Loucy (cell line): ENCODE measurements around the gene LHX2.

Experiments
- H2AFZ ChIP-seq: fragments of 200-600 bp; sonication (generic); 2 replicates; pipeline ENCODE4 v1.6.0; 2016; ENCODE audit warnings: antibody characterized with exemption, mild to moderate bottlenecking, low read length, moderate library complexity
- H3F3A ChIP-seq: fragments of 200-600 bp; 2 replicates; pipeline ENCODE4 v1.6.0; 2016; ENCODE audit warnings: antibody characterized with exemption, low read depth, mild to moderate bottlenecking
- H3K27me3 ChIP-seq: fragments of 200-600 bp; sonication (generic); 2 replicates; pipeline ENCODE4 v1.6.1; 2014; ENCODE audit warnings: low read length, mild to moderate bottlenecking; ENCODE audit not compliant: insufficient read depth, poor library complexity, severe bottlenecking
- H3K36me3 ChIP-seq: fragments of 200-600 bp; sonication (generic); 2 replicates; pipeline ENCODE4 v1.6.1; 2016; ENCODE audit warnings: low read length; ENCODE audit not compliant: insufficient read depth
- H3K4me1 ChIP-seq: fragments of 200-600 bp; sonication (generic); 2 replicates; pipeline ENCODE4 v1.5.1; 2014; ENCODE audit warnings: low read length, mild to moderate bottlenecking; ENCODE audit not compliant: insufficient read depth, poor library complexity, severe bottlenecking
- H3K4me2 ChIP-seq: fragments of 200-600 bp; sonication (generic); 2 replicates; pipeline ENCODE4 v1.6.0; 2014; ENCODE audit warnings: antibody characterized with exemption, low read length, low read depth, mild to moderate bottlenecking; ENCODE audit not compliant: poor library complexity, severe bottlenecking
- H3K4me3 ChIP-seq: fragments of 200-600 bp; sonication (generic); 2 replicates; pipeline ENCODE4 v1.5.1; 2014; ENCODE audit warnings: low read length, mild to moderate bottlenecking, mixed read lengths; ENCODE audit not compliant: poor library complexity, severe bottlenecking
- H3K79me2 ChIP-seq: fragments of 200-600 bp; sonication (generic); 2 replicates; pipeline ENCODE4 v1.6.1; 2014; ENCODE audit warnings: low read length; ENCODE audit not compliant: insufficient read depth
- H3K9ac ChIP-seq: fragments of 200-600 bp; sonication (generic); 2 replicates; pipeline ENCODE4 v1.6.0; 2014; ENCODE audit warnings: mild to moderate bottlenecking, low read depth, low read length, moderate library complexity; ENCODE audit not compliant: poor library complexity, severe bottlenecking
- H3K9me2 ChIP-seq: fragments of 200-600 bp; sonication (generic); replicated peaks from 2 replicates; pipeline ENCODE4 v1.6.1; 2016; ENCODE audit warnings: low read depth, low read length, mixed read lengths
- H3K9me3 ChIP-seq: fragments of 200-600 bp; sonication (generic); 2 replicates; pipeline ENCODE4 v1.6.1; 2014; ENCODE audit warnings: mild to moderate bottlenecking, antibody characterized with exemption, low read length, low read depth; ENCODE audit not compliant: insufficient read depth
- H4K20me1 ChIP-seq: fragments of 200-600 bp; sonication (generic); 2 replicates; pipeline ENCODE4 v1.6.0; 2014; ENCODE audit warnings: antibody characterized with exemption, low read length, mild to moderate bottlenecking; ENCODE audit not compliant: insufficient read depth, poor library complexity, severe bottlenecking
- CTCF ChIP-seq: fragments of 200-600 bp; sonication (generic); conservative IDR thresholded peaks from 2 replicates; pipeline ENCODE4 v1.5.1; 2014; ENCODE audit warnings: mild to moderate bottlenecking, antibody characterized with exemption, low read length
- EZH2phosphoT487 ChIP-seq: fragments of 200-600 bp; IDR thresholded peaks from 2 replicates; pipeline ENCODE4 v1.6.1; 2018; ENCODE audit warnings: antibody characterized with exemption, mild to moderate bottlenecking, moderate library complexity, borderline replicate concordance

Gene LHX2

DNA sequence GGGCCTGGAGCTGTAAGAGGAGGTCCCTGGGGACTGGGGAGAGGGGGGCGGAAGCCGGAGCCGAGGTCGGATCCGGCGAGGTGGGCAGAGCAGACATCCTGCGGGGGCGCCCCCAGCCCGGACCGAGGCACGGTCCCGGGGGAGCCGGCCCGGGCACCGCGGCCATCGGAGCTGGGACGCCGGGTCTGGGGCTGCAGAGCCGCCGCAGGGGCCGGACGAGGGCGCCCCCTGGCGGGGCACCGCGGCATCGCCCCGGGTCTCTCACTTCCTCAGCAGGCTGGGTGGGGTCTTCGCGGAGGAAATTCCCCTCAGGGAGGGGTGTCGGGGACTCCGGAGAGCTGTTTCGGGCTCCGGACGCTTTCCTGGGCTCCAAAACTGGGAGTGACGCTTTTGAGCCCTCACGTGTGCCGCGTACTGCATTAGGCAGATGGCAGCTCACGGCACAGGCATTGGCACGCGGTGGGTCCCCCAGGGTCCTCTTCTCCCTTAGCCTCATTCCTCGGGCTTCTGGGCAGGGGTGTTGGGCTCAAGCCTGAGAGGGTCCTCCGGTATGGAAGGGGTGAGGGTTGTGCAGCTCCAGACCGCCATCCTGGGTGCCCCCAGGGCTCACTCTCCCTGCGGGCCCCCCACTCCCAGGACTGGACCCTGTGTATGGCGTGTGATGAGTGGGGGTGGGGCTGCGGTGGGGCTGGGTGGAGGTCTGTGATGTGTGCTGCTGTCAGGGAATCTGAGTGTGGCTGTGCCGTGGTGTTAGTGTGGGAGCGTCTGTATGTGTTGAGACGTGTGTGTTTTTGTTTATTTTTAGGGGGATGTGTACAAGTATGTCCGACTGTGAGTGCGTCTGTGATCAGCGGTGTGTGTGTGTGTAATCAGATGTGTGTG is 29.6 kb downstream of the LHX2 start:
- H3K27me3 ChIP-seq = no peaks in the 10 kb centered on the region
- H3K4me2 ChIP-seq = no peak overlapping the region
- no peak overlapping the region for H3K4me3 ChIP-seq
- H3K79me2 ChIP-seq = no peaks in the 10 kb centered on the region
- no peaks in the 10 kb centered on the region for H3K9me2 ChIP-seq
- H3K9ac ChIP-seq = no peak overlapping the region
- no peaks in the 10 kb centered on the region for H4K20me1 ChIP-seq
- TF ChIP-seq CTCF (peak; percentile 62), EZH2phosphoT487 (no peak)
- no peaks in the 10 kb centered on the region for H3K4me1 ChIP-seq
- no peaks in the 10 kb centered on the region for H3F3A ChIP-seq
- H3K9me3 ChIP-seq = no peaks in the 10 kb centered on the region
- H2AFZ ChIP-seq = no peak overlapping the region
- H3K36me3 ChIP-seq = no peaks in the 10 kb centered on the region

GRCh38 chr9:124041817-124042116 is 30.2 kb downstream of the LHX2 start:
- no peak for TF ChIP-seq CTCF
- TF ChIP-seq EZH2phosphoT487 = no peak
- Histone ChIP-seq H3K36me3 (no peaks in the 10 kb centered on the region), H3K4me2 (no peak overlapping the region), H3K9ac (no peak overlapping the region), H3K27me3 (no peaks in the 10 kb centered on the region), H4K20me1 (no peaks in the 10 kb centered on the region), H2AFZ (no peak overlapping the region), H3K4me3 (no peak overlapping the region), H3K79me2 (no peaks in the 10 kb centered on the region), H3K9me3 (no peaks in the 10 kb centered on the region), H3F3A (no peaks in the 10 kb centered on the region), H3K4me1 (no peaks in the 10 kb centered on the region), H3K9me2 (no peaks in the 10 kb centered on the region)

DNA sequence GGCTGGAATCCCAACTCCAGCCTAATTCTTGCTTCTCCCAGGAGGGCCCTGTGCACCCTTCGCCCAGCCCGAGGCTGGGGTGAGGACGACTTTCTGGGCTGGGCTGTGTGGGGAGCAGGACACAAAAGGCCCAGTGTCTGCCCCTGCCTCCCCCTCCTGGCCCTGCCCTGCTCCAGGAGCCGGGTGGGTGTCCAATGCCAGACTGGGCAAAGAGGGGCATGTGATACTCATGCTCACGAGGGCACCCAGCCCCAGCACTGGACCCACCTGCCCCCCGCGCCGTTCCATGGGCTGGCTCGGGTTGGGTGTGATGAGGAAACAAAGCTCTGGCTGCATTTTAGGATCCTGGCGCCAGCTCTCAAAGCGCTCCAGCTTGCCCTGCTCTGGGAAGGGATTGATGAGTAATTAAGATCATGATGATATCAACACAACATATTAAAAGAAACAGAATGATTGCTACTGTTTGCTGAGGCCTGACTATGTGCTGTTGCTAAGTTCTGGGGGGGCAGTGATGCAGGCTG is 30.7 kb downstream of the LHX2 start:
- Histone ChIP-seq H3K79me2 (no peaks in the 10 kb centered on the region), H3K27me3 (no peaks in the 10 kb centered on the region), H3K4me2 (no peak overlapping the region), H3K9me2 (no peaks in the 10 kb centered on the region), H3F3A (no peaks in the 10 kb centered on the region), H3K36me3 (no peaks in the 10 kb centered on the region), H3K9me3 (no peaks in the 10 kb centered on the region), H3K9ac (no peak overlapping the region), H4K20me1 (no peaks in the 10 kb centered on the region), H3K4me1 (no peaks in the 10 kb centered on the region), H3K4me3 (no peak overlapping the region), H2AFZ (no peak overlapping the region)
- no peak for TF ChIP-seq CTCF
- TF ChIP-seq EZH2phosphoT487 = no peak
